HTR-8/SVneo (cell line): Measurements from ENCODE around the gene HS3ST5.
"Not testable (repeated sequence)": the region's sequence is repeated elsewhere in the genome, so short reads cannot be mapped to it uniquely, and the experiment has no call there.

Source experiments
- DNase-seq: peaks from one replicate; pipeline ENCODE4 v3.0.0; 2011; ENCODE audit warnings: low spot score, mixed read lengths; ENCODE audit not compliant: insufficient read length
- FAIRE-seq: peaks from 2 replicates; lab custom pipeline; 2011; peaks lifted over from hg19 to GRCh38; lab: Jason Lieb, UNC

Gene HS3ST5

GRCh38 chr6:114342086-114342825 lies 567 bp downstream of the HS3ST5 start:
- DNase-seq (peak; percentile 11), FAIRE-seq (no peak)

GRCh38 chr6:114339706-114340105 lies 3.1 kb downstream of the HS3ST5 start:
- no peak for DNase-seq
- FAIRE-seq: no peak

- DNase-seq: no peak
- no peak for FAIRE-seq
Measured at GRCh38 chr6:114334237-114334636, 8.6 kb downstream of the HS3ST5 start.

GRCh38 chr6:114327074-114327473 lies 15.7 kb downstream of the HS3ST5 start:
- DNase-seq (no peak), FAIRE-seq (no peak)

- FAIRE-seq (no peak), DNase-seq (no peak)
Measured at GRCh38 chr6:114323784-114324183, 19.0 kb downstream of the HS3ST5 start.

GRCh38 chr6:114319749-114320148 lies 23.1 kb downstream of the HS3ST5 start:
- FAIRE-seq (no peak), DNase-seq (no peak)

- DNase-seq (no peak), FAIRE-seq (no peak)
Measured at GRCh38 chr6:114315831-114316595, 26.8 kb downstream of the HS3ST5 start.

- FAIRE-seq, DNase-seq: not testable (repeated sequence)
Measured at GRCh38 chr6:114313816-114314215, 29.0 kb downstream of the HS3ST5 start.

- FAIRE-seq (no peak), DNase-seq (peak; percentile 0)
Measured at GRCh38 chr6:114312931-114313330, 29.9 kb downstream of the HS3ST5 start.

- FAIRE-seq (no peak), DNase-seq (no peak)
Measured at GRCh38 chr6:114310053-114310452, 32.8 kb downstream of the HS3ST5 start.

- peak; percentile 1 for DNase-seq
- no peak for FAIRE-seq
Measured at GRCh38 chr6:114304304-114304887, 38.4 kb downstream of the HS3ST5 start.

- no peak for DNase-seq
- FAIRE-seq: no peak
Measured at GRCh38 chr6:114301596-114302219, 41.1 kb downstream of the HS3ST5 start.

GRCh38 chr6:114297135-114297534 lies 45.7 kb downstream of the HS3ST5 start:
- FAIRE-seq: no peak

GRCh38 chr6:114292431-114292830 lies 50.4 kb downstream of the HS3ST5 start:
- no peak for FAIRE-seq
- DNase-seq: no peak

More at GRCh38 chr6:114297135-114297534, 45.7 kb downstream of the HS3ST5 start:
- DNase-seq: no peak

GRCh38 chr6:114291428-114291827 lies 51.4 kb downstream of the HS3ST5 start:
- FAIRE-seq (no peak), DNase-seq (no peak)

- FAIRE-seq (no peak), DNase-seq (no peak)
Measured at GRCh38 chr6:114290864-114291263, 52.0 kb downstream of the HS3ST5 start.

- FAIRE-seq (no peak), DNase-seq (no peak)
Measured at GRCh38 chr6:114288701-114289495, 53.9 kb downstream of the HS3ST5 start.

GRCh38 chr6:114287461-114287860 lies 55.4 kb downstream of the HS3ST5 start:
- FAIRE-seq (no peak), DNase-seq (no peak)

GRCh38 chr6:114286211-114286610 lies 56.6 kb downstream of the HS3ST5 start:
- FAIRE-seq (no peak), DNase-seq (no peak)

GRCh38 chr6:114284281-114284680 lies 58.5 kb downstream of the HS3ST5 start:
- DNase-seq (no peak), FAIRE-seq (no peak)
